Ovary (tissue), 3 donors: ENCODE results near the gene PIGS.

Experiments
- POLR2A ChIP-seq: fragments of 450-650 bp; IDR thresholded peaks from one replicate; pipeline ENCODE4 v1.6.1; 2017; ENCODE audit warnings: antibody characterized with exemption, mild to moderate bottlenecking, moderate library complexity
- TF ChIP-seq, protein P1 (sequence below), 3 donors: fragments of 450-650 bp in 2 of 3; fragments of 200-600 bp in 1 of 3; IDR thresholded peaks; one replicate each; pipeline versions ENCODE4 v1.5.1 to v1.8.0; 2016 to 2022; ENCODE audit warnings: antibody characterized with exemption in 3 of 3, mild to moderate bottlenecking in 1 of 3
- donor health status: DM: no; HTN: no; CAD: no.

DNA sequence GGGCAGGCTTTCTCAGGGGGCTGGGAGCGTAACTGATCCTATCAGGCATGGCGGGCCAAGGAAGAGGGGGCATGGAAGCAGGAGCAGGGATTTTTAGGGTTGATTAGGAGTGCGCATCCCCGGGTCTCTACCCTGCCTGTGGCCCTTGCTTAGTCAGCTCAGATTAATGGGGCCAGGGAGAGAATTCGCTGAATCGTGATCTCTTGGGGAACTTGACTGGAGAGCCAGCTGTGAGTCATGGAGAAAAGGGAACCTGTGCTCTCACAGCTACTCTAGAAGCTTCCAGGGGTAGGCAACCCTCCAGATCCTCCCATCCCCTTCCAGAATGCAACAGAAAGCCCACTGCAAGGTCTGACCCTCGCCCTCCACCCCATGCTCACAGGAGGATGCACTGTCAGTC is 61.5 kb downstream of the PIGS start:
- TF ChIP-seq POLR2A, result no peak
- TF ChIP-seq, protein P1, sequence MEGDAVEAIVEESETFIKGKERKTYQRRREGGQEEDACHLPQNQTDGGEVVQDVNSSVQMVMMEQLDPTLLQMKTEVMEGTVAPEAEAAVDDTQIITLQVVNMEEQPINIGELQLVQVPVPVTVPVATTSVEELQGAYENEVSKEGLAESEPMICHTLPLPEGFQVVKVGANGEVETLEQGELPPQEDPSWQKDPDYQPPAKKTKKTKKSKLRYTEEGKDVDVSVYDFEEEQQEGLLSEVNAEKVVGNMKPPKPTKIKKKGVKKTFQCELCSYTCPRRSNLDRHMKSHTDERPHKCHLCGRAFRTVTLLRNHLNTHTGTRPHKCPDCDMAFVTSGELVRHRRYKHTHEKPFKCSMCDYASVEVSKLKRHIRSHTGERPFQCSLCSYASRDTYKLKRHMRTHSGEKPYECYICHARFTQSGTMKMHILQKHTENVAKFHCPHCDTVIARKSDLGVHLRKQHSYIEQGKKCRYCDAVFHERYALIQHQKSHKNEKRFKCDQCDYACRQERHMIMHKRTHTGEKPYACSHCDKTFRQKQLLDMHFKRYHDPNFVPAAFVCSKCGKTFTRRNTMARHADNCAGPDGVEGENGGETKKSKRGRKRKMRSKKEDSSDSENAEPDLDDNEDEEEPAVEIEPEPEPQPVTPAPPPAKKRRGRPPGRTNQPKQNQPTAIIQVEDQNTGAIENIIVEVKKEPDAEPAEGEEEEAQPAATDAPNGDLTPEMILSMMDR (IDR thresholded peaks at IDR 0.05), result no peak
